GM23248 (cell line): ENCODE results near the gene MSANTD1. TPM values are rescaled to one million over a fixed set of nuclear protein-coding genes. Genes with fewer than 3 reads are reported as not detected.

Experiments used
- DNase-seq: peaks from one replicate; pipeline ENCODE4 v3.0.0-alpha.2; 2015
- H2AFZ ChIP-seq: fragments of 200-600 bp; sonication (generic); 2 replicates; pipeline ENCODE4 v1.6.1; 2016; ENCODE audit warnings: antibody characterized with exemption
- H3F3A ChIP-seq: fragments of 200-600 bp; sonication (generic); 2 replicates; pipeline ENCODE4 v1.6.1; 2016; ENCODE audit warnings: mild to moderate bottlenecking, antibody characterized with exemption, mixed run types; ENCODE audit not compliant: insufficient read depth
- H3K27ac ChIP-seq: fragments of 200-600 bp; sonication (generic); 2 replicates; pipeline ENCODE4 v1.5.1; 2016; ENCODE audit warnings: mild to moderate bottlenecking
- H3K27me3 ChIP-seq: fragments of 200-600 bp; sonication (generic); replicated peaks from 2 replicates; pipeline ENCODE4 v1.6.1; 2016; ENCODE audit warnings: mild to moderate bottlenecking; ENCODE audit not compliant: insufficient read depth
- H3K36me3 ChIP-seq: fragments of 200-600 bp; sonication (generic); 2 replicates; pipeline ENCODE4 v1.6.1; 2016; ENCODE audit warnings: low read depth, mild to moderate bottlenecking
- H3K4me1 ChIP-seq: fragments of 200-600 bp; sonication (generic); 2 replicates; pipeline ENCODE4 v1.6.1; 2016; ENCODE audit warnings: mild to moderate bottlenecking; ENCODE audit not compliant: insufficient read depth
- H3K4me2 ChIP-seq: fragments of 200-600 bp; sonication (generic); one replicate; pipeline ENCODE4 v1.6.1; 2016; ENCODE audit warnings: mild to moderate bottlenecking; ENCODE audit not compliant: unreplicated experiment
- H3K4me3 ChIP-seq: fragments of 200-600 bp; sonication (generic); 2 replicates; pipeline ENCODE4 v1.5.1; 2016; ENCODE audit warnings: mild to moderate bottlenecking
- H3K79me2 ChIP-seq: fragments of 200-600 bp; sonication (generic); 2 replicates; pipeline ENCODE4 v1.6.1; 2016; ENCODE audit warnings: mild to moderate bottlenecking; ENCODE audit not compliant: insufficient read depth
- H3K9ac ChIP-seq: fragments of 200-600 bp; sonication (generic); 2 replicates; pipeline ENCODE4 v1.6.1; 2016; ENCODE audit warnings: mild to moderate bottlenecking
- H3K9me2 ChIP-seq: fragments of 200-600 bp; sonication (generic); 2 replicates; pipeline ENCODE4 v1.6.1; 2016; ENCODE audit warnings: mixed run types, mild to moderate bottlenecking, moderate library complexity; ENCODE audit not compliant: insufficient read depth
- H3K9me3 ChIP-seq: fragments of 200-600 bp; sonication (generic); one replicate; pipeline ENCODE4 v1.6.1; 2017; ENCODE audit warnings: low read depth
- H4K20me1 ChIP-seq: fragments of 200-600 bp; sonication (generic); 2 replicates; pipeline ENCODE4 v1.6.0; 2016; ENCODE audit not compliant: insufficient read depth
- EZH2 ChIP-seq: fragments of 200-600 bp; sonication (generic); IDR thresholded peaks from 2 replicates; pipeline ENCODE4 v1.6.1; 2018; ENCODE audit warnings: antibody characterized with exemption, mild to moderate bottlenecking; ENCODE audit not compliant: insufficient read depth, poor library complexity, severe bottlenecking
- EZH2phosphoT487 ChIP-seq: fragments of 200-600 bp; sonication (generic); IDR thresholded peaks from 2 replicates; pipeline ENCODE4 v1.6.1; 2018; ENCODE audit warnings: antibody characterized with exemption, moderate library complexity, mild to moderate bottlenecking, low read depth; ENCODE audit not compliant: insufficient read depth
- WGBS, 2 experiments: methylation state at CpG; one replicate each; pipeline ENCODE4 v1.1.6; 2015 to 2017; ENCODE audit warnings: low lambda C conversion rate in 2 of 2, low coverage in 1 of 2; ENCODE audit errors: missing lambda C conversion rate in 2 of 2; 5-methylcytosine and 5-hydroxymethylcytosine counted together
- in situ Hi-C: fragments of 300-500 bp; cut with MboI; formaldehyde crosslinking; loops from 2 replicates; pipeline ENCODE4 v1.15.0; 2020
- polyA plus RNA-seq: library from polyadenylated mRNA; unstranded; fragments of >200 nt; fragmentation: Nextera tagmentation; extraction: Ambion mirVana; gene quantifications from 2 replicates; pipeline ENCODE4 v1.2.1, GENCODE V29; 2016
- total RNA-seq: library from RNA; depleted of rRNA; stranded (reverse); fragments of >200 nt; shearing (Covaris generic); gene quantifications from 2 replicates; pipeline ENCODE4 v1.2.3, GENCODE V29; 2014

Gene MSANTD1
- total and polyA plus RNA-seq, 2 experiments from 2014 or later: not detected

GRCh38 chr4:3295837-3296624, 47.1 kb downstream of the MSANTD1 start:
- Histone ChIP-seq H3K79me2 (peaks cover 7% of the 10 kb centered on the region; the same call in 1 of the 2 replicates), H4K20me1 (no peaks in the 10 kb centered on the region), H3F3A (no peaks in the 10 kb centered on the region), H3K9me3 (no peaks in the 10 kb centered on the region), H3K4me2 (no peak overlapping the region), H3K27me3 (no peaks in the 10 kb centered on the region), H3K27ac (no peak overlapping the region), H3K36me3 (no peaks in the 10 kb centered on the region), H3K9ac (no peak overlapping the region), H3K9me2 (no peaks in the 10 kb centered on the region), H3K4me3 (no peak overlapping the region), H2AFZ (no peak overlapping the region), H3K4me1 (peaks cover 10% of the 10 kb centered on the region)
- in situ Hi-C loops: no loop called here
- WGBS, 2 experiments: 80 to 81% methylated on average over 12 of the region's 12 CpGs
- no peak for DNase-seq
- TF ChIP-seq EZH2 (no peak), EZH2phosphoT487 (no peak)

GRCh38 chr4:3296651-3297050, 47.7 kb downstream of the MSANTD1 start:
- Histone ChIP-seq H3K36me3 (no peaks in the 10 kb centered on the region), H3K9me2 (no peaks in the 10 kb centered on the region), H3K9me3 (no peaks in the 10 kb centered on the region), H3F3A (no peaks in the 10 kb centered on the region), H3K4me3 (no peak overlapping the region), H3K4me2 (no peak overlapping the region), H3K4me1 (peaks cover 7% of the 10 kb centered on the region), H3K27ac (no peak overlapping the region), H3K79me2 (peaks cover 7% of the 10 kb centered on the region; the same call in 1 of the 2 replicates), H3K9ac (no peak overlapping the region), H2AFZ (no peak overlapping the region), H4K20me1 (no peaks in the 10 kb centered on the region), H3K27me3 (no peaks in the 10 kb centered on the region)
- TF ChIP-seq EZH2phosphoT487 (no peak), EZH2 (no peak)
- WGBS, 2 experiments: 92% methylated on average over 8 of the region's 8 CpGs
- in situ Hi-C loops: no loop called here
- no peak for DNase-seq

GRCh38 chr4:3297066-3297859, 48.3 kb downstream of the MSANTD1 start:
- H3K79me2 ChIP-seq: 0 out of 2 replicates have a peak, but pooled peaks cover 7% of the 10 kb centered on the region
- H2AFZ ChIP-seq: no peak overlapping the region
- no peaks in the 10 kb centered on the region for H3K9me3 ChIP-seq
- H3K4me2 ChIP-seq: no peak overlapping the region
- peaks cover 5% of the 10 kb centered on the region; the same call in 1 of the 2 replicates for H3K4me1 ChIP-seq
- H3K4me3 ChIP-seq: no peak overlapping the region
- no peak overlapping the region for H3K27ac ChIP-seq
- H3F3A ChIP-seq: no peaks in the 10 kb centered on the region
- in situ Hi-C loops: no loop called here
- H3K36me3 ChIP-seq: no peaks in the 10 kb centered on the region
- no peak overlapping the region for H3K9ac ChIP-seq
- no peaks in the 10 kb centered on the region for H3K27me3 ChIP-seq
- TF ChIP-seq EZH2 (no peak), EZH2phosphoT487 (no peak)
- H4K20me1 ChIP-seq: no peaks in the 10 kb centered on the region
- DNase-seq: no peak
- WGBS, 2 experiments: 91 to 93% methylated on average over 13 of the region's 13 CpGs
- H3K9me2 ChIP-seq: no peaks in the 10 kb centered on the region

- TF ChIP-seq EZH2 (no peak), EZH2phosphoT487 (no peak)
- H3F3A ChIP-seq: no peaks in the 10 kb centered on the region
- H4K20me1 ChIP-seq: no peaks in the 10 kb centered on the region
- H3K36me3 ChIP-seq: no peaks in the 10 kb centered on the region
- in situ Hi-C loops: no loop called here
- no peaks in the 10 kb centered on the region for H3K4me1 ChIP-seq
- H3K9me2 ChIP-seq: no peaks in the 10 kb centered on the region
- DNase-seq: no peak
- H3K27me3 ChIP-seq: no peaks in the 10 kb centered on the region
- H2AFZ ChIP-seq: no peak overlapping the region
- H3K79me2 ChIP-seq: 0 out of 2 replicates have a peak, but pooled peaks cover 7% of the 10 kb centered on the region
- H3K9ac ChIP-seq: no peak overlapping the region
- no peaks in the 10 kb centered on the region for H3K9me3 ChIP-seq
- H3K27ac ChIP-seq: no peak overlapping the region
- 64% methylated on average over 9 of the region's 9 CpGs for WGBS, 2 experiments
- no peak overlapping the region for H3K4me2 ChIP-seq
- H3K4me3 ChIP-seq: no peak overlapping the region
These were observed 50.4 kb downstream of the MSANTD1 start for GRCh38 chr4:3299122-3299975.
